GOT3 (cell line): ENCODE results near the gene MRPS22.
A peak's percentile ranks its signal among the peaks of the same experiment; 100 is the strongest.
"Not testable (repeated sequence)": the region's sequence is repeated elsewhere in the genome, so short reads cannot be mapped to it uniquely, and the experiment has no call there.

Source experiments
- DNase-seq: peaks from one replicate; lab custom pipeline; 2025; ENCODE audit warnings: mixed read lengths; lab: John Stamatoyannopoulos, UW

Gene MRPS22

GRCh38 chr3:139312416-139312815, 31.4 kb upstream of the MRPS22 start:
- DNase-seq, result no peak

- no peak for DNase-seq
These were observed 30.9 kb upstream of the MRPS22 start for GRCh38 chr3:139312959-139313358.

DNA sequence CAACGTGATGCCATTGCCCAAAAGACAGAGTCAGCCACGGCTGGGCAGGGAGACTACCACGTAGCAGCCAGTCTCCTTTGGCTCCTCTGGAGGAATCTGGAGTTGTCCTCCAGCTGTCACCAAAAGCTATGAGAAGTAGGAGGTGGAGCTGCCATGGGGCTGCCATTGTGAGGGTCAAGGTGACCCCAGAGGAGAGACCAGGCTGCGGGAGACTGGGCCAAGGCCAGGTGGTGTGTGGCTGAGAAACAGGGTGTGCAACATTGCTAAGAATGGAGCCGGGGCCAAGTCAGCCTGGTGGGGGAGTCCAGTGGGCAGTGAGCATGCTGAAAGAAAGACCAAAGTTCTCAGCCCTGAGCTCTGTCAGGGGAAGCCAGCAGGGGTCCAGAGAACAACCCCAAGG, 29.9 kb upstream of the MRPS22 start:
- no peak for DNase-seq

GRCh38 chr3:139317215-139317614, 26.6 kb upstream of the MRPS22 start:
- DNase-seq, result no peak

DNA sequence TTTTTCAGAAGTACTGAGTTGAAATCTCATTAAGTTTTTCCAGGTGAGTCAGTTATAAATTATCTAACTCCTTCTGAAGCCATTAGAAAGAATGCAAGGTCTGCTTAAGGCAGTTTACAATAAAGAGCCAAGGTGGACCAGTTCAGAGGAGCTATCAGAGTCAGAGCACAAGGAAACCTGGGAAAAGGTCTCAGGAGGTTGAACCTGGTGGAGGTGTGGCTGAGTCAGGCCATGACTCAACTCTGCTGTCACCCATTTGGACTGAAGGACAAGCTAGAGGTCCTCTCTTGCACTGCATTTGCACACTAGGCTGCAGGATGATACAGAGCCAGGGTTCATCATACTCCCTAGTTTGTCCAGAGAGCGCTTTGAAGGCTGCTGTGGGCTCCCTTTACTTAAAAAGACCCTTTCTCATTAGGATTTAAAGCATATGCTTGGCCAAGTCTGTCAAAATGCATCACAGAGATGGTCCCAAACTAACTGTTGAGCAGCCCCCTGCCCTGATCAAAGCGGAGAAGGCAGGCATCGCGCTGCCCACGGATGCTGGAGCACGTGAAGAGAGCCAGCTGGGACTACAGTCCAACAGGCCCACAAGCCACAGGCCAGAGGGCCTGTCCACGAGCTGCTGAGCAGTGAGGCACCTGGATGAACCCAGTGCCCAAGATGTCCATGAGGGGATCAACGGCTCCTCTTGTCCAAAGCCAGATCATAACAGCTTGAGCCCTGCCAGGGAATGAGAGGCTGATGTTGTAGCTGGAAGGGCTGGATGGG, 26.0 kb upstream of the MRPS22 start:
- no peak for DNase-seq

- no peak for DNase-seq
These were observed 25.4 kb upstream of the MRPS22 start for GRCh38 chr3:139318431-139318816.

DNA sequence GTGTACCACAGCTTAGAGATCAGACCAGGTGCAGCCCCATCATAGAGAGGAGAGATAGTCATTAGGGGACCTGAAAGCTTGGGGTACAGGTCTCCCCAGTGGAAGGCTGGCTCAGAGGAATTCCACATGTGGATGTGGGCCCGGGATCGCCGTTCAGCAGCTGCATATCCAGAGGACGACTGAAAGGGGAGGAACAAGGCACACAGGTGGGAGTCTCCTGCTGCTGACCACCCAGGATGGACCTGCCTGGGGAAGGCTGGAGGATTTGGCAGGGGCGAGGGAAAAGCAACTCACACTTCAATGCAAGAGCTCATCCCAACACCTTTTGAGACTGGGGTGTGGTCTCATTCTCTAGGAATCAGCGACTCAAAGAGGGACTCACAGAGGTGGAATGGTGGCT, 25.0 kb upstream of the MRPS22 start:
- DNase-seq, result no peak

- DNase-seq, result no peak
These were observed 24.1 kb upstream of the MRPS22 start for GRCh38 chr3:139319428-139320402.

- no peak for DNase-seq
These were observed 23.1 kb upstream of the MRPS22 start for GRCh38 chr3:139320551-139321309.

GRCh38 chr3:139322346-139322745, 21.5 kb upstream of the MRPS22 start:
- no peak for DNase-seq

DNA sequence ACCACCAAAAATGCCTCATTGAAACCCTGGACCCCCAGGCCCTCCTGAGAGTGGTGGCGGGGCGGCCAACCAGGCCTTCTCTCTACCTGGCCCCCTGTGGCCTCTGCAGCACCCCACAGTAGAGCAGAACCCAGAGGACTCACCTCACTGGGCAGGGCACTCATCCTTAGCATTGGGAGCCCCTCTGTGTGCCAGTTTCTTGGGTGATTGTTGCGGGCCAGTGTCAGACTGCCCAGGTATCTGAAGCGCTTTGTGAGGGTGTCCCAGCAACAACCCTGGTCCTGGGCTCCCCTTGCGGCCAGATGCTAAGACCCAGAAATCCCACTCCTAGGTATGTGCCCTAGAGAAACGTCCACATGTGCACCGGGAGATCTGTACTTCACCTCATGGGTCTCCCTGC, 20.7 kb upstream of the MRPS22 start:
- no peak for DNase-seq

DNA sequence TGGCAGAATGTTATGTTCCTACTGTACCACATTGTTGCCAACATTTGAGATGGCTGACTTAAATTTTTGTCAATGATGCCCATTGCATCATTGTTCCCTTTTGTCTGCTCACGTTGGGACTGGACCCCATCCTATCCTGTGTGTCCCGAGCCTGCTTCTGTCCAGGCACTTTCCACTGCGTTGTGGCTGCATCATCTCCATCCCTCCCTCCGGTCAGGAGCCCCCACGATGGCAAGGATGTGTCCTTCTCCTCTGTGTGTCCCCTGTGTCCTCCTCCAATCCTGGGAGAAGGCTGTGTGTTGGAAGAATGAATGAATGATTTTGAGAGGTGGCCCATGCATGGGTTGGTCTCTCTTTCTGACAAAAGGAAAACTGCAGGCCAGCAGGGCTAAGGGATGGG, 19.4 kb upstream of the MRPS22 start:
- DNase-seq, result no peak

GRCh38 chr3:139325551-139325950, 18.3 kb upstream of the MRPS22 start:
- no peak for DNase-seq

DNA sequence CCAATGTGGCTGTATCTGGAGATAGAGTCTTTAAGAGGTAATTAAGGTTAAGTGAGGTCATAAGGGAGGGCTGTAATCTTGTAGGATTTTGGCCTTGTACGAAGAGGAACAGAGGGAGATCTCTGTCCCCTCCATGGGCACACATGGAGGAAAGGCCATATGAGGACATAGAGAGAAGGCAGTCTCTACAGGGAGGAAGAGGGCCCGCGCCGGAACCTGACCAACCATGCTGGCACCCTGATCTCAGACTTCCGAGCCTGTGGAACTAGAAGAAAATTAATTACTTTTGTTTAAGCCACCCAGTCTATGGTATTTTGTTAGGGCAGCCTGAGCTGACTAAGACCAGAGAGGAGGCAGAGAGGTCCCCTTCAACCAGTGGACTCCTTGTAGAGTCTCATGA, 17.7 kb upstream of the MRPS22 start:
- no peak for DNase-seq

DNA sequence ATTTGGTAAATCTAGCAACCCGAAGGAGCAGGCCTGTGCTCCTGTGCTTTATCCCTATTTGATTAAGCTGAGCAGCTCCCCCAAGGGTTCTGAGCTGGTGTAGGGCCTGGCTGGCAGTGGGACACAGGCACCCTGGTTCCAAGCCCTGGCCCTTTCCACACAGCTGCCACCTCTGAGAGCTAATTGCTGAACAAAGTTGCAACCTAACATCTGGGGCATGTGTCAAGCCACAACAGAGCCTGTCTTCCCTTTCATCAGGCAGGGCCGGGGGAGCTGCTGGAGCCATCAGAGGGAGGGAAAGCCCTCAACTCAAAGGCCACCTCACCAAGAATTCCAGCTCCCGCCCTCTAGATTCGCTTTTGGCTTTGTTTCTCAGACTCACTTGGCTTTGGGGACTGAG, 17.1 kb upstream of the MRPS22 start:
- DNase-seq, result no peak

- DNase-seq, result no peak
These were observed 16.6 kb upstream of the MRPS22 start for GRCh38 chr3:139327231-139327630.

GRCh38 chr3:139327861-139328260, 16.0 kb upstream of the MRPS22 start:
- no peak for DNase-seq

DNA sequence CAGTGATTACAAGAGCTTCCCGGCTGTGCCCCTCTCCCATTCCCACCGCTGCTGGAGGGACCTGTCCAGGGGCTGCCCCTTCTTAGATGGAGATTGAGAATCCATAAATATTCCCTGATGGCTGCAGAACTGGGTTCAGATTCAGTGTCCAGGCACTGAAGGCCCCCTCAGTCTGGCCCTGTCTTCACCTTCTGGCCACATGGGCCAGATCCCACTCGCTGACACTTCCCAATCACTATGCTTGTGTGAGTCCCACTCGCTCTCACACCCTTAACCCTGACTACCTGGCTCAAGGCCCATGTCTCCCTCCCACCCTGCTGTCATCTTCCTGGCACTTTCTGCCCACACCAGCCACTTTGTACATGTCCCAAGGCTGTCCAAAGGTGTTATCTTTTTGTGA, 15.5 kb upstream of the MRPS22 start:
- no peak for DNase-seq

GRCh38 chr3:139329364-139329850, 14.4 kb upstream of the MRPS22 start:
- peak; percentile 81 for DNase-seq

GRCh38 chr3:139332092-139332491, 11.7 kb upstream of the MRPS22 start:
- DNase-seq, result no peak

GRCh38 chr3:139334675-139335074, 9.1 kb upstream of the MRPS22 start:
- DNase-seq, result not testable (repeated sequence)

- DNase-seq, result no peak
These were observed 5.4 kb upstream of the MRPS22 start for GRCh38 chr3:139338405-139338804.
